DOHH2 (cell line): Measurements from ENCODE around the gene CELF5.

Experiments
- EZH2phosphoT487 ChIP-seq: fragments of 200-600 bp; sonication (generic); IDR thresholded peaks from 2 replicates; pipeline ENCODE4 v1.6.1; 2017; ENCODE audit warnings: borderline replicate concordance, mild to moderate bottlenecking, antibody characterized with exemption, low read length, moderate library complexity, mixed read lengths
- TF ChIP-seq, protein P1 (sequence below): fragments of 200-600 bp; sonication (generic); IDR thresholded peaks from one replicate; pipeline ENCODE4 v1.5.1; 2014; ENCODE audit warnings: antibody characterized with exemption, mild to moderate bottlenecking, low read depth, low read length; ENCODE audit not compliant: poor library complexity, severe bottlenecking

DNA sequence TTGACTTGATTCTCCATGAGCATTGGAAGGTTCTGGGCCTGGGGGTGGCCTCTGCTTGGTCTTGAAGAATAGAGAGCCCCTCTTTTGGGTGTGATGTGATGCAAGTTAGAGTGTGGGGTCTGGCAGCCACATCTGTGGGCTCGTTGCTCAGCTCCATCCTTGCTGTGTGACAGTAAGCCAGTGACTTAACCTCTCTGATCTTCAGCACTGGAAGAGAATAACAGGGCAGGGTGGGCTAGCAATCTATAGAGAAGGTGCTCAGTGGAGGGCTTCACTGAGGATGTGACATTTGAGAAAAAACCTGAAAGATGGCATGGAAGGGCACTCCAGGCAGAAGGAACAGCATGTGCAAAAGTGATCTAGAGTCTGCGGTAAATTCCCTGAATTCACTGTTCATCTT lies 28.2 kb downstream of the CELF5 start:
- TF ChIP-seq, protein P1, sequence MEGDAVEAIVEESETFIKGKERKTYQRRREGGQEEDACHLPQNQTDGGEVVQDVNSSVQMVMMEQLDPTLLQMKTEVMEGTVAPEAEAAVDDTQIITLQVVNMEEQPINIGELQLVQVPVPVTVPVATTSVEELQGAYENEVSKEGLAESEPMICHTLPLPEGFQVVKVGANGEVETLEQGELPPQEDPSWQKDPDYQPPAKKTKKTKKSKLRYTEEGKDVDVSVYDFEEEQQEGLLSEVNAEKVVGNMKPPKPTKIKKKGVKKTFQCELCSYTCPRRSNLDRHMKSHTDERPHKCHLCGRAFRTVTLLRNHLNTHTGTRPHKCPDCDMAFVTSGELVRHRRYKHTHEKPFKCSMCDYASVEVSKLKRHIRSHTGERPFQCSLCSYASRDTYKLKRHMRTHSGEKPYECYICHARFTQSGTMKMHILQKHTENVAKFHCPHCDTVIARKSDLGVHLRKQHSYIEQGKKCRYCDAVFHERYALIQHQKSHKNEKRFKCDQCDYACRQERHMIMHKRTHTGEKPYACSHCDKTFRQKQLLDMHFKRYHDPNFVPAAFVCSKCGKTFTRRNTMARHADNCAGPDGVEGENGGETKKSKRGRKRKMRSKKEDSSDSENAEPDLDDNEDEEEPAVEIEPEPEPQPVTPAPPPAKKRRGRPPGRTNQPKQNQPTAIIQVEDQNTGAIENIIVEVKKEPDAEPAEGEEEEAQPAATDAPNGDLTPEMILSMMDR: no peak
- TF ChIP-seq EZH2phosphoT487: no peak
